Esophagus squamous epithelium (tissue), 5 donors: Measurements from ENCODE around the gene LDLR. TPM values are rescaled to one million over a fixed set of nuclear protein-coding genes. Genes with fewer than 3 reads are reported as not detected.
"Not testable (repeated sequence)": the region's sequence is repeated elsewhere in the genome, so short reads cannot be mapped to it uniquely, and the experiment has no call there.

Experiments used
- DNase-seq: peaks from one replicate; lab custom pipeline; 2025; lab: John Stamatoyannopoulos, UW
- H3K27ac ChIP-seq, 4 donors: fragments of 200-600 bp; sonication (generic); one replicate each; pipeline ENCODE4 v1.5.1; 2016 to 2019; ENCODE audit warnings: mild to moderate bottlenecking in 1 of 4
- H3K27me3 ChIP-seq, 4 donors: fragments of 200-600 bp; sonication (generic); 1 replicate in 3 of 4; 2 replicates in 1 of 4; pipeline versions ENCODE4 v1.5.1 to v1.6.0; 2017 to 2021; ENCODE audit warnings: antibody characterized with exemption in 1 of 4
- H3K36me3 ChIP-seq, 3 donors: fragments of 200-600 bp; sonication (generic); one replicate each; pipeline ENCODE4 v1.5.1; 2016 to 2019
- H3K4me1 ChIP-seq, 3 donors: fragments of 200-600 bp; sonication (generic); one replicate each; pipeline ENCODE4 v1.5.1; 2017 to 2019
- H3K4me3 ChIP-seq, 4 donors: fragments of 200-600 bp; sonication (generic); 1 replicate in 3 of 4; 2 replicates in 1 of 4; pipeline ENCODE4 v1.5.1; 2016 to 2019; ENCODE audit warnings: mild to moderate bottlenecking in 2 of 4, moderate library complexity in 1 of 4
- H3K9me3 ChIP-seq, 3 donors: fragments of 200-600 bp; sonication (generic); one replicate each; pipeline ENCODE4 v1.5.1; 2016 to 2019
- POLR2A ChIP-seq, 4 donors: fragments of 450-650 bp; IDR thresholded peaks; one replicate each; pipeline ENCODE4 v1.6.1; 2017; ENCODE audit warnings: antibody characterized with exemption in 4 of 4, mild to moderate bottlenecking in 4 of 4, moderate library complexity in 3 of 4
- WGBS, 2 donors: methylation state at CpG; one replicate each; pipeline ENCODE4 v1.1.5; 2018; 5-methylcytosine and 5-hydroxymethylcytosine counted together
- intact Hi-C: fragments of 100-400 bp; cut with DNase I; formaldehyde crosslinking; loops from one replicate; pipeline ENCODE4 v1.15.0; 2022
- total RNA-seq, 4 donors: library from RNA; depleted of rRNA; stranded (reverse); fragments of >200 nt; gene quantifications; one replicate each; pipeline ENCODE4 v1.1.0, GENCODE V29; 2016
- TF ChIP-seq, protein P1 (sequence below), 6 experiments: fragments of 450-650 bp in 4 of 6; fragments of 200-600 bp in 2 of 6; sonication (generic) in 2 of 6; IDR thresholded peaks; one replicate each; pipeline ENCODE4 v1.5.1; 2016 to 2019; ENCODE audit warnings: antibody characterized with exemption in 6 of 6, mild to moderate bottlenecking in 4 of 6, moderate library complexity in 4 of 6
- donor health status: DM: yes; HTN: yes; CAD: no.

LDLR gene
- total RNA-seq, 4 donors from 2014 or later = 58.9 to 207 (median 149) TPM

DNA sequence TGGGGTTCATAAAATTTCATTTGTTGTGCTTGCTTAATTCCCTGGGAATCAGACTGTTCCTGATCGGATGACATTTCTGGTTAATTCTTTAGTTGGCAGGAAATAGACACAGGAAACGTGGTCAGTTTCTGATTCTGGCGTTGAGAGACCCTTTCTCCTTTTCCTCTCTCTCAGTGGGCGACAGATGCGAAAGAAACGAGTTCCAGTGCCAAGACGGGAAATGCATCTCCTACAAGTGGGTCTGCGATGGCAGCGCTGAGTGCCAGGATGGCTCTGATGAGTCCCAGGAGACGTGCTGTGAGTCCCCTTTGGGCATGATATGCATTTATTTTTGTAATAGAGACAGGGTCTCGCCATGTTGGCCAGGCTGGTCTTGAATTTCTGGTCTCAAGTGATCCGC lies 10.8 kb downstream of the LDLR start:
- intact Hi-C loops = no loop called here
- WGBS, 2 donors = 69 to 72% methylated on average over 11 of the region's 12 CpGs
- H3K9me3 ChIP-seq = no peaks in the 10 kb centered on the region
- H3K4me1 ChIP-seq = peaks cover 17 to 49% (median 18%) of the 10 kb centered on the region in 3 donors
- no peaks in the 10 kb centered on the region for H3K27me3 ChIP-seq
- peaks cover 29 to 83% (median 40%) of the 10 kb centered on the region in 3 donors for H3K36me3 ChIP-seq
- no peak for TF ChIP-seq POLR2A (IDR thresholded peaks at IDR 0.05)
- TF ChIP-seq, protein P1, sequence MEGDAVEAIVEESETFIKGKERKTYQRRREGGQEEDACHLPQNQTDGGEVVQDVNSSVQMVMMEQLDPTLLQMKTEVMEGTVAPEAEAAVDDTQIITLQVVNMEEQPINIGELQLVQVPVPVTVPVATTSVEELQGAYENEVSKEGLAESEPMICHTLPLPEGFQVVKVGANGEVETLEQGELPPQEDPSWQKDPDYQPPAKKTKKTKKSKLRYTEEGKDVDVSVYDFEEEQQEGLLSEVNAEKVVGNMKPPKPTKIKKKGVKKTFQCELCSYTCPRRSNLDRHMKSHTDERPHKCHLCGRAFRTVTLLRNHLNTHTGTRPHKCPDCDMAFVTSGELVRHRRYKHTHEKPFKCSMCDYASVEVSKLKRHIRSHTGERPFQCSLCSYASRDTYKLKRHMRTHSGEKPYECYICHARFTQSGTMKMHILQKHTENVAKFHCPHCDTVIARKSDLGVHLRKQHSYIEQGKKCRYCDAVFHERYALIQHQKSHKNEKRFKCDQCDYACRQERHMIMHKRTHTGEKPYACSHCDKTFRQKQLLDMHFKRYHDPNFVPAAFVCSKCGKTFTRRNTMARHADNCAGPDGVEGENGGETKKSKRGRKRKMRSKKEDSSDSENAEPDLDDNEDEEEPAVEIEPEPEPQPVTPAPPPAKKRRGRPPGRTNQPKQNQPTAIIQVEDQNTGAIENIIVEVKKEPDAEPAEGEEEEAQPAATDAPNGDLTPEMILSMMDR (IDR thresholded peaks at IDR 0.05) = no peak
- DNase-seq = no peak
- no peak overlapping the region for H3K4me3 ChIP-seq
- H3K27ac ChIP-seq = peak overlapping the region; percentile 6 to 100 (median 21)

DNA sequence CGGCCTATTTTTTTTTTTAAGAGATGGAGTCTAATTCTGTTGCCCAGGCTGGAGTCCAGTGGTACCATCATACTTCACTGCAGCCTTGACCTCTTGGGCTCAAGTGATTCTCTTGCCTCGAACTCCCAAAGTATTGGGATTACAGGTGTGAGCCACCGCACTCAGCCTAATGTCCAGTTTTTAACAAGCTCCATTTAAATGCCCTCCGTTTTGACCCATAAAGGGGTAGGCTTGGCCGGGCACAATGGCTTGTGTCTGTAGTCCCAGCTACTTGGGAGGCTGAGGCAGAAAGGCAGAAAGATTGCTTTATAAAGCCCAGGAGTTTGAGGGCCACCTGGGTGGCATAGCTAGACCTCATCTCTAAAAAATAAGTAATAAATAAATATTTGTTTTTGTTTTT lies 11.8 kb downstream of the LDLR start:
- no peak for TF ChIP-seq POLR2A (IDR thresholded peaks at IDR 0.05)
- TF ChIP-seq, protein P1 (IDR thresholded peaks at IDR 0.05) = no peak
- DNase-seq = no peak
- Histone ChIP-seq H3K36me3 (peaks cover 36 to 93% (median 48%) of the 10 kb centered on the region in 3 donors), H3K27me3 (no peaks in the 10 kb centered on the region), H3K4me3 (no peak overlapping the region), H3K9me3 (no peaks in the 10 kb centered on the region), H3K27ac (no peak overlapping the region), H3K4me1 (peaks cover 9 to 39% (median 11%) of the 10 kb centered on the region in 3 donors)
- intact Hi-C loops = no loop called here
- 94 to 95% methylated on average over 5 of the region's 5 CpGs for WGBS, 2 donors

DNA sequence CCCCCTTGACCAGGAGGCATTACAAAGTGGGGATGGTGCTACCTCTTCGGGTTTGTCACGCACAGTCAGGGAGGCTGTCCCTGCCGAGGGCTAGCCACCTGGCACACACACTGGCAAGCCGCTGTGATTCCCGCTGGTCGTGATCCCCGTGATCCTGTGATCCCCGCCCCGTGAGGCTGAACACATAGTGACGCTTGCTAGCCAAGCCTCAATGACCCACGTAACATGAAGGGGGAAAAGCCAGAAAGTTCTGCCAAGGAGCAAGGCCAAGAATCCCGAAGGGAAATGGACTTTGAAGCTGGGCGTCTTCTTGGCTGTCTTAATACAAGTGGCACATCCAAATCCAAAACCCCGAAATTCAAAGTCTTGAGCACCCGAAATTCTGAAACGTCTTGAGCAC lies 13.7 kb downstream of the LDLR start:
- Histone ChIP-seq H3K4me3 (no peak overlapping the region), H3K9me3 (no peaks in the 10 kb centered on the region), H3K4me1 (peaks cover 0 to 20% (median 7%) of the 10 kb centered on the region in 3 donors), H3K27me3 (no peaks in the 10 kb centered on the region), H3K36me3 (peaks cover 50 to 96% (median 63%) of the 10 kb centered on the region in 3 donors), H3K27ac (peak overlapping the region in 3 of 4 donors; percentile 9 to 36 (median 25))
- 83 to 87% methylated on average over 4 to 6 of the region's 16 CpGs for WGBS, 2 donors
- intact Hi-C loops = no loop called here
- no peak for DNase-seq
- TF ChIP-seq POLR2A (IDR thresholded peaks at IDR 0.05) = no peak
- TF ChIP-seq, protein P1 (IDR thresholded peaks at IDR 0.05) = no peak

DNA sequence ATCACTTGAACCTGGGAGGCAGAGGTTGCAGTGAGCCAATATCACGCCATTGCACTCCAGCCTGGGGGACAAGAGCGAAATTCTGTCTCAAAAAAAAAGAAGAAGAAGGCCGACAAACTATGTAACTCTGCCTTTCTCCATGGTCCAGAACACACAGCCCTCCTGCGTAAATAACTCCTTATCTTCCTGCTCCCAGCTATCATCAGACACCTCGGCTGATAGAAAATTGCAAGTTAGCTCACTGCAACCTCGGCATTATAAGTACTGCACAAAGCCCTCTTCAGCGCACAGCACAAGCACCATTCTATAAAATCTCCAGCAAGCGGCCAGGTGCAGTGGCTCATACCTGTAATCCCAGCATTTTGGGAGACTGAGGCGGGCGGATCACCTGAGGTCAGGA lies 14.4 kb downstream of the LDLR start:
- Histone ChIP-seq H3K27ac (peak overlapping the region in 2 of 4 donors; percentile 25 to 36), H3K36me3 (peaks cover 57 to 96% (median 68%) of the 10 kb centered on the region in 3 donors), H3K4me1 (peaks cover 0 to 13% (median 7%) of the 10 kb centered on the region in 3 donors)
- WGBS, 2 donors = 90 to 91% methylated on average over 6 to 7 of the region's 10 CpGs
- intact Hi-C loops, H3K9me3 ChIP-seq, DNase-seq, H3K4me3 ChIP-seq, H3K27me3 ChIP-seq: not testable (repeated sequence)

DNA sequence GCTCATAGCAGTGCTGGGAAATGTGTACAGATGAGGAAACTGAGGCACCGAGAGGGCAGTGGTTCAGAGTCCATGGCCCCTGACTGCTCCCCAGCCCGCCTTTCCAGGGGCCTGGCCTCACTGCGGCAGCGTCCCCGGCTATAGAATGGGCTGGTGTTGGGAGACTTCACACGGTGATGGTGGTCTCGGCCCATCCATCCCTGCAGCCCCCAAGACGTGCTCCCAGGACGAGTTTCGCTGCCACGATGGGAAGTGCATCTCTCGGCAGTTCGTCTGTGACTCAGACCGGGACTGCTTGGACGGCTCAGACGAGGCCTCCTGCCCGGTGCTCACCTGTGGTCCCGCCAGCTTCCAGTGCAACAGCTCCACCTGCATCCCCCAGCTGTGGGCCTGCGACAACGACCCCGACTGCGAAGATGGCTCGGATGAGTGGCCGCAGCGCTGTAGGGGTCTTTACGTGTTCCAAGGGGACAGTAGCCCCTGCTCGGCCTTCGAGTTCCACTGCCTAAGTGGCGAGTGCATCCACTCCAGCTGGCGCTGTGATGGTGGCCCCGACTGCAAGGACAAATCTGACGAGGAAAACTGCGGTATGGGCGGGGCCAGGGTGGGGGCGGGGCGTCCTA lies 15.9 kb downstream of the LDLR start:
- Histone ChIP-seq H3K4me3 (no peak overlapping the region), H3K9me3 (no peaks in the 10 kb centered on the region), H3K36me3 (peaks cover 65 to 100% (median 74%) of the 10 kb centered on the region in 3 donors), H3K4me1 (peaks cover 0 to under 1% (median 0%) of the 10 kb centered on the region in 3 donors), H3K27ac (peak overlapping the region in 1 of 4 donors; percentile 30), H3K27me3 (no peaks in the 10 kb centered on the region)
- no peak for TF ChIP-seq POLR2A (IDR thresholded peaks at IDR 0.05)
- TF ChIP-seq, protein P1 (IDR thresholded peaks at IDR 0.05) = no peak
- intact Hi-C loops = no loop called here
- no peak for DNase-seq
- WGBS, 2 donors = 76 to 93% methylated on average over 5 to 24 of the region's 36 CpGs
